GM12873 (cell line): ENCODE measurements around the gene CYP3A7.

Source experiments
- TF ChIP-seq, protein P1 (sequence below): IDR thresholded peaks from 2 replicates; pipeline ENCODE4 v1.5.1; 2012; ENCODE audit warnings: low read depth, mild to moderate bottlenecking, moderate library complexity, low read length, control low read depth; ENCODE audit not compliant: insufficient read depth; ENCODE audit errors: missing control alignments

The CYP3A7 gene

DNA sequence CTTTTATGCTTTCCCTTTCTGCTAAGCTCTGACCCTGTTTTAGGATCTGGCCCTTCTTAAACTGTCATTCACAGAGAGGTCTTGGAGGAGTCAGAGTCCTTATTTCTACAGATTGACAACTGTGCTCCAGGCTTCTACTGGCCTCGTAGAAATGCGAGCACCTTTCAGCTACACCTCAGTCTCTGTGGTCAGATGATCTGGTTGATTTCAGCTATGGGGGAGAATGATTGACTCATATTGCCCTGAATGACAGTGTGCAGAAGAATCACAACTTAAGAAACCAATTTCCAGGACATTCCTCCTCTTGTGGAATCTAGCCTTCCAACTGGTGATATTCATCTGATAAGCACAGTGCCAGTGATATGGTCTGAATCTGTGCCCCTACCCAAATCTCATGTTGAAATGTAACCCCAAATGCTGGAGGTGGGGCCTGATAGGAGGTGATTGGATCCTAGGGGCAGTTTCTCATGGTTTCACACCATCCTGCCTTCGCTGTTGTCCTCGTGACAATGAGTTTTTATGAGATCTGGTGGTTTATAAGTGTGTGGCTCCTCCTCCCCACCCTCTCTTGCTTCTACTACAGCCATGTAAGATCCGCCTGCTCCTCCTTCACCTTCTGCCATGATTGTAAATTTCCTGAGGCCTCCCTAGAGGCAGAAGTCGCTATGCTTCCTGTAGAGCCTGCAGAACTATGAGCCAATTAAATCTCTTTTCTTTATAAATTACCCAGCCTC, 14.0 kb upstream of the CYP3A7 start:
- TF ChIP-seq, protein P1, sequence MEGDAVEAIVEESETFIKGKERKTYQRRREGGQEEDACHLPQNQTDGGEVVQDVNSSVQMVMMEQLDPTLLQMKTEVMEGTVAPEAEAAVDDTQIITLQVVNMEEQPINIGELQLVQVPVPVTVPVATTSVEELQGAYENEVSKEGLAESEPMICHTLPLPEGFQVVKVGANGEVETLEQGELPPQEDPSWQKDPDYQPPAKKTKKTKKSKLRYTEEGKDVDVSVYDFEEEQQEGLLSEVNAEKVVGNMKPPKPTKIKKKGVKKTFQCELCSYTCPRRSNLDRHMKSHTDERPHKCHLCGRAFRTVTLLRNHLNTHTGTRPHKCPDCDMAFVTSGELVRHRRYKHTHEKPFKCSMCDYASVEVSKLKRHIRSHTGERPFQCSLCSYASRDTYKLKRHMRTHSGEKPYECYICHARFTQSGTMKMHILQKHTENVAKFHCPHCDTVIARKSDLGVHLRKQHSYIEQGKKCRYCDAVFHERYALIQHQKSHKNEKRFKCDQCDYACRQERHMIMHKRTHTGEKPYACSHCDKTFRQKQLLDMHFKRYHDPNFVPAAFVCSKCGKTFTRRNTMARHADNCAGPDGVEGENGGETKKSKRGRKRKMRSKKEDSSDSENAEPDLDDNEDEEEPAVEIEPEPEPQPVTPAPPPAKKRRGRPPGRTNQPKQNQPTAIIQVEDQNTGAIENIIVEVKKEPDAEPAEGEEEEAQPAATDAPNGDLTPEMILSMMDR, result no peak

DNA sequence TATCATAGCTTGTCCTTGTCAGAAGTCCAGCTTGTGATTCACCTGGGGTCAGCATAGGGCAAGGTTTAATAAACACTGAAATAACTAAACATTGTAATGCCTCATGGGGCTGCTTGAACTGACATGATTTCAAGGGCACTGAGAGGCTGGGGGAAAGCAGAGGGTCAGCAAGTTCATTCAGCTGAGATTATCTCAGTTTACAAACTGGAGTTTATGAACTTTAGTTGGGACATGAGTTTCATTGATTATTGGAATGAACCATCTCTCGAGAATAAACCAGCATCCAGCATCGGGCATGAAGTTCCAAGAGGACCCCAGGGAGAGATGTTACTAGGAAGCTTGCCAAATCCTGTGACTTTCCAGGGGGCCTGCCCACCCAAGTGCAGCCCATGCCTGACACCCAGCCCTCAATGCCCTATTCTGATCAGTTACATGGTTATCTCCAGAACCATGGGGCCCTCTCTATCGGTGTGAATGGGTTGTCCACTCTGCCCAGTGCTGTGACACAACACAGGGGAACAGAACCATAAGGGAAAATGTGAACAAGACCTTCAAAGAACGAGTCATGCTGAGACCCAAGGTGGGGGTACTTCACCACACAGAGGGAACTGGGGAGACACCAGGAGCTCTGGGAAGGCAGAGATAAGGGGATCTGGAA, 7.9 kb upstream of the CYP3A7 start:
- TF ChIP-seq, protein P1, result no peak

DNA sequence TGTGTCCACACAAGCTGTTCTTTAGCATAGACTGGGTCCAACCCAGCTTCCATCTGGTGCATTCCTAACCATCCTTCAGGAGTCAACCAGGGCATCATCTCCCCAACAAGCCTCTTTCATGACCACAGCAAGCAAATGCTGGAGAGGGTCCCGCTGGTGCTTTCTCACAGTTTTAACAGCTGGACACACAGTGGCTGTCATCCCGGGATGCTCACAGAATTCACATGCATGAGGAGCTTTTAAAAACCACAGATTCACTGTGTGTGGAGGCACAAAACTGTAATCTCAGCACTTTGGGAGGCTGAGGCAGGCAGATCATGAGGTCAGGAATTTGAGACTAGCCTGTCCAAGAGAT, 6.4 kb upstream of the CYP3A7 start:
- TF ChIP-seq, protein P1, result no peak

- TF ChIP-seq, protein P1, result no peak
These were observed 5.8 kb upstream of the CYP3A7 start for GRCh38 chr7:99740573-99741440.

GRCh38 chr7:99739699-99740572, 4.9 kb upstream of the CYP3A7 start:
- TF ChIP-seq, protein P1, result no peak

DNA sequence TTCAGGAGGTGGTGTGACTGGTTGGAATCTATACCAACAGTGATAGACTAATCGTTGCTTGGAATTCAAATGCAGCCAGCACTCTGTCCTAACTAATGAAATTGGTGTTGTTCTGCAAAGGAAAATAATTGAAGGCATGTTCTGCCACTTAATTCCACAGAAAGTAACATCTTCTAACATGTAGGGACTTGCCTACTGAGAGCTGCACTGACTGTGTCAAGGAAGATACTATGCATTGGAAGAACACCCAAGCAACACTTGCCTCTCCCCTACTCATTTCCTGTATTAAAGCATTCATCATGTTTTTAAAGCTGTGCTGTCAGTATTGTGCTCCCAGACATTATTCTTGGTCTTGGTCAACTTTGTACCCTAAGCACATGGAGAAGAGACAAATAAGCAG, 2.7 kb upstream of the CYP3A7 start:
- TF ChIP-seq, protein P1, result no peak

- TF ChIP-seq, protein P1, result peak; percentile 62
These were observed 1.5 kb downstream of the CYP3A7 start for GRCh38 chr7:99733448-99733847.
